WTC11 (cell line): ENCODE measurements around the gene NAB1.

ENCODE experiments used
- CREM ChIP-seq: sonication (generic); formaldehyde crosslinking; IDR thresholded peaks from 2 replicates; pipeline ENCODE4 v1.8.1; 2022; ENCODE audit warnings: mild to moderate bottlenecking, missing genetic modification reagents, moderate library complexity
- NFYB ChIP-seq: sonication (generic); formaldehyde crosslinking; conservative IDR thresholded peaks from 2 replicates; pipeline ENCODE4 v1.8.0; 2022; ENCODE audit warnings: low read depth, missing genetic modification reagents
- TF ChIP-seq, protein P1 (sequence below): fragments of 200-600 bp; IDR thresholded peaks from 2 replicates; pipeline ENCODE4 v1.8.0; 2022; ENCODE audit warnings: antibody characterized with exemption
- TF ChIP-seq, protein P2 (sequence below): fragments of 250-450 bp; sonication (Bioruptor Pico); IDR thresholded peaks from 2 replicates; pipeline ENCODE4 v1.9.0; 2021; ENCODE audit warnings: mild to moderate bottlenecking

DNA sequence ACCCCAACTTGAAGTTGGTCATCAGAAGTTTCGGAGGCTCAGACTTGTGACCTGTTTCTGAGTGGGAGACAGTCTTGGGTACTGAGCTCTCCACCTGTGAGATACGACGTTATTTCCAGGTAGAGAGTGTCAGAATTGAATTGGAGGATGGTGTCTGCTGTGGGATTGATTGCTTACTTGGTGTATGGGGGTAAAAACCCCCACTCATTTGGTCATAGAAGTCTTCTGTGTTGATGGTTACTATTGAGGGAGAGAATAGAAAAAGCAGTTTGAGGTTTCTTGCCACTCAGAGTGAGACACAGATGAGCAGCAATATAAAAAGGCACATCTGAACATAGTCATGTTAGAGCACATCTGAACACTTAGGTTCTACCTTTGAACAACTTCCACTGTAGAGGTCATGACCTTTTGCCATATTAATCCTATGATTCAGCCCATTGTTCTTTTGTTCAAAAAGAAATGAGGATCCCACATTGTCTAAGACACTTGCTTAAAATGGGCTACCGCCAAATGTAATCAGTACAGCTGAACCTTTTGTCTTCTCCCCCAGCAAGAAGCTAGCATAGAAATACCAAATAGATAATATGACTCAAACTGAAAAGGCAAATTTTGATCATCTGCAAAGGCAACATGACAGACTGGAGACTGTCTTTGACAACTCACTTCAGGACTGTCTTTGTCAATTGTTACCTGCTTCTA, 73.3 kb downstream of the NAB1 start:
- TF ChIP-seq, protein P1, sequence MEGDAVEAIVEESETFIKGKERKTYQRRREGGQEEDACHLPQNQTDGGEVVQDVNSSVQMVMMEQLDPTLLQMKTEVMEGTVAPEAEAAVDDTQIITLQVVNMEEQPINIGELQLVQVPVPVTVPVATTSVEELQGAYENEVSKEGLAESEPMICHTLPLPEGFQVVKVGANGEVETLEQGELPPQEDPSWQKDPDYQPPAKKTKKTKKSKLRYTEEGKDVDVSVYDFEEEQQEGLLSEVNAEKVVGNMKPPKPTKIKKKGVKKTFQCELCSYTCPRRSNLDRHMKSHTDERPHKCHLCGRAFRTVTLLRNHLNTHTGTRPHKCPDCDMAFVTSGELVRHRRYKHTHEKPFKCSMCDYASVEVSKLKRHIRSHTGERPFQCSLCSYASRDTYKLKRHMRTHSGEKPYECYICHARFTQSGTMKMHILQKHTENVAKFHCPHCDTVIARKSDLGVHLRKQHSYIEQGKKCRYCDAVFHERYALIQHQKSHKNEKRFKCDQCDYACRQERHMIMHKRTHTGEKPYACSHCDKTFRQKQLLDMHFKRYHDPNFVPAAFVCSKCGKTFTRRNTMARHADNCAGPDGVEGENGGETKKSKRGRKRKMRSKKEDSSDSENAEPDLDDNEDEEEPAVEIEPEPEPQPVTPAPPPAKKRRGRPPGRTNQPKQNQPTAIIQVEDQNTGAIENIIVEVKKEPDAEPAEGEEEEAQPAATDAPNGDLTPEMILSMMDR, result no peak
- TF ChIP-seq NFYB (CRISPR knock-in tag) (no peak), CREM (CRISPR knock-in tag) (no peak)
- TF ChIP-seq, protein P2, sequence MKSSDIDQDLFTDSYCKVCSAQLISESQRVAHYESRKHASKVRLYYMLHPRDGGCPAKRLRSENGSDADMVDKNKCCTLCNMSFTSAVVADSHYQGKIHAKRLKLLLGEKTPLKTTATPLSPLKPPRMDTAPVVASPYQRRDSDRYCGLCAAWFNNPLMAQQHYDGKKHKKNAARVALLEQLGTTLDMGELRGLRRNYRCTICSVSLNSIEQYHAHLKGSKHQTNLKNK, result no peak
